Measurements from ENCODE around the gene SAMD15.
"Not testable (repeated sequence)": the region's sequence is repeated elsewhere in the genome, so short reads cannot be mapped to it uniquely, and the experiment has no call there.

SAMD15 gene

GRCh38 chr14:77376771-77377501, at the start of gene SAMD15, which contains the start of gene TMED8:
Gene SAMD15 (plus strand): TSS chr14:77377379. CDS start chr14:77377419, 40 bp downstream.
Gene TMED8 (minus strand): TSS chr14:77377094. CDS start chr14:77377053, 41 bp downstream.
- DNase-seq: peak; percentile 82

DNA sequence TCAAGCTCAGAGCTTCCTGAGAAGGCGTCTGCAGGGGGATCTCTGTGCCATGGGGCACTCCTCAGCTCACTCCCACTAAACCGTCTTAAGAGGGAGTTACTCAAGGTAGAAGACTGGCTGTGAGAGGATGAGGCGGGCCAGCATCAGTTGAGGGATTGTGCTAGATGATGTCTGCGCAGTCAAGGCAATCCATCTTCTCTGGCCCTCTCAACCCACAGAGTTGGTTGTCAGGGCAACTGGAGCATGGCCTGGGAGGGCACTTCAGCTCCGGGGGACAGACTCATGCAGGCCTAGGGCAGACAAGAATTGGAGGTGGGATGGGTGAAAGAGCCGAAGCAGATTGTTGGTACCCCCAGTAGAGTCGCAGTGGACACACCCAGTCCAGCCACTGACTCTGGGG, 47.3 kb upstream of the SAMD15 start:
- DNase-seq: no peak

DNA sequence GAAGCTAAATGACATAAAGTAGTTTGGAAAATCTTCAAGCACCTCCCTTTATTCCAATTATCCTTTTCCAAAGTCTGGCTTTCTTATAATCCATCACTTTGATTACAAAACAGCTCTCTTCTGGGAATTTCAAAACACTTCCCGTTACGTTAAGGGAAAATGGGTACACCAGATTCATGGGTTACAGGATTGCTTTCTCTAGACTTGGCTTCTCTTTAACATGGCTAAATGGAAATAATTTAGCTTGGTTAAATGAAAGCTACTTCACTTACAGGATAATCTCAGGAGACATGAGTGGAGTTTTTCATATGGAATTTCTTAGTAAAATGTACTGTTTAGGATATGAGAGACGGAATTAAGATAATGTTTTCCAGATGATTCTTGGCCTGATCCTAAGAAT, 41.6 kb upstream of the SAMD15 start:
- DNase-seq: no peak

- not testable (repeated sequence) for DNase-seq
Observed at GRCh38 chr14:77337255-77337654, 39.9 kb upstream of the SAMD15 start.

GRCh38 chr14:77337880-77338279, 39.3 kb upstream of the SAMD15 start:
- no peak for DNase-seq

DNA sequence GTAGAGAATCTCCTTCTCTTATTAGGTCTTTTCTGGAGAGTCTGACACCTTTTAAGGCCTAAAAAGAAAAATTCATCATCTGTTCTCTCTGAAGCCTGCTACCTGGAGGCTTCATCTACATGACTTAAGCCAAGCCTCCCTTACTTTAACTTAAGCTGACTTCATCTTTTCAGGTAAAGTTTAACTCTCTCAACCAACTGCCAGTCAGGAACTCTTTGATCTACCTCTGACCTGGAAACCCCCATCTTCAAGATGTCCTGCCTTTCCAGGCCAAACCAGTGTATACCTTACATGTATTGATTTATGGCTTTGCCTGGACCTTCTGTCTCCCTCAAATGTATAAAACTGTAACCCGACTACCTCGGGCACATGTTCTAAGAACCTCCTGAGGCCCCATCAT, 38.9 kb upstream of the SAMD15 start:
- DNase-seq: no peak

DNA sequence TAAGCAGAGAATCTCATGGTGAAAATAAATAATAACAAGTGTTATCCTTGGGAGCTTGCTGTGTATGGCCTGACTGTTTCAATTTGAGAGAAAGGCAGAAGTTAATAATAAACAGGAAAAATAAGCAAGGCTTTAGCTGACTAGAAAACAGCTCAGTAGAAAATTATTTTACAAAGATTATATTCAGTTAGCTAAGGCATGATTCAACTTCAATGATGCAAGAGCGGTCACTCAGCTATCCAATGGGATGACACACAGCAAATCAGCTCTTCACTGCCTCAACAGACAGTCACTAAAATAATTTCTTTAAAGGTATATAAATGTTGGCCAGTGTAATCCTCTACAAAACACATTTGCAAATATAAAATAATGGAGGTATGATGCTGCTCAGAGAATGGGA, 37.8 kb upstream of the SAMD15 start:
- no peak for DNase-seq

DNA sequence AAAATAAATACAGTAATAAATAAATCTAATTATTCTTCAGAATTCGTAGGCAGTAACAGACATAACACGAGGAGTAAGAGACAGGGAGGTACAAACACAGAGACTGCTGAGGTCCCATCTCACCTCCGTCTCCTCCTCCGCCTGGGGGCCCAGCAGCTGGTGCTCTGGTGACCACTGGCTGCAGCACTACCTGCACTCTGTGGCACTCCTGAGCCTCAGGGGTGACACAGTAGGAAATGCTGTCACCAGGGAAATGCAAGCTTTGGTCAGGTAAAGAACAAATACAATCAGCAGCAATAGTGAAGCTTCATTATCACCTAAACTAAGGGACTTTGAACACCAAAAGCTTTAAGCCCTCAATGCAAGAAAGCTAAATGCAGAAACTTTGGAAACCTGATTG, 36.8 kb upstream of the SAMD15 start:
- no peak for DNase-seq

GRCh38 chr14:77342726-77343397, 34.3 kb upstream of the SAMD15 start:
- no peak for DNase-seq

GRCh38 chr14:77343662-77344061, 33.5 kb upstream of the SAMD15 start:
- DNase-seq: no peak

GRCh38 chr14:77344377-77344996, 32.7 kb upstream of the SAMD15 start:
- DNase-seq: no peak

DNA sequence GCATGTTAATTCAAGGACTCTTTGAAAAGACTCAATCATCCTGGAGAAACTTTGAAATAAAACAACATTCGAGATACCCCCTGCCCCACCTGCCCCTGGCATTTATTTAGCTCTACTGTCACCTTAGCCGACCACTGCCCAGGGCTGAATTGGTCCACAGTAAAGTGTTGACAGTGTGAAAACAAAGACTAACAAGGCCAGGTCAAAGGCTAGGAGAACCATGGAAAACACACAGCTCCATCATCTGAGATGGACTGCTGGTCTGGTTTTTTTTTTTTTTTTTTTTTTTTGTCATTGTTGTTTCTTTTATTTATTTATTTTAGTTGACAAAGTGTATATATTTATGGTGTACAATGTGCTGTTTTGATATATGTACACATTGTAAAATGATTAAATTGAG, 30.7 kb upstream of the SAMD15 start:
- DNase-seq: no peak

DNA sequence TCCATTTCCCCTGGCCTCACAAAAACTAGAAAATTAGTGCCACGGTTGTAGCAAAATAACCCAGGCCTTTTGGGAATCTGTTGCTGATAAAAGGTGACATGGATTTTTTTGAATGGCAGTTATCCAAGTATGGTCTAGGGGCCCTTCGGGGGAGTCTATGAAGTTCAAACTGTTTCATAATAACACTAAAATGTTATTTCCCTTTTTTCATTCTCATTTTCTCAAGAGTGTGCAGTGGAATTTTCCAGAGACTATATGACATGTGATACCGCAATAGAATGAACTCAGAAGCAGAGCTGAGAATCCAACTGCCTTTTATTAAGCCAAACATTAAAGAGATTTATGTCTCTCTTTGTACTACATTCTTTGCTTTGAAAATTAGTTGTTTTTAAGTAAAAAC, 29.4 kb upstream of the SAMD15 start:
- DNase-seq: no peak

- no peak for DNase-seq
Observed at GRCh38 chr14:77353469-77354141, 23.6 kb upstream of the SAMD15 start.

DNA sequence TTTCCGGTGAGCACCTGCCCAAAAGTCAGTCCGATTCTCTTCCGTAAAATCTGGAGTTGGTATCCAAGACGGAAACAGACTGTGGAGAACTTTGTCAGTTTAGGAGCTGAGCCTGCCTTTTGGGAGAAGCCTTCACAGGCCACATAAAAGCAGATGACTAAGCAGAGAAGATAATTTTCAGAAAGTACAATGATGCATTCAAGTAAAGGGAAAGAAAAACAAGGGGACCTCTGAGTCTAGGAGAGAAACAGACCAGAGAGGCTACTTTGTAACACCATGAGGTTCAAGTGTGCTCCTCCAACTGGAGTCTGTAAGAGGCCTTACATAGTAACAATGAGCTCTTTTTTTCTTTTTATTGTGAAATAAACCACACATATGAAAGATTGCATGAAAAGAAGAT, 21.4 kb upstream of the SAMD15 start:
- DNase-seq: no peak

- no peak for DNase-seq
Observed at GRCh38 chr14:77356899-77357298, 20.3 kb upstream of the SAMD15 start.

DNA sequence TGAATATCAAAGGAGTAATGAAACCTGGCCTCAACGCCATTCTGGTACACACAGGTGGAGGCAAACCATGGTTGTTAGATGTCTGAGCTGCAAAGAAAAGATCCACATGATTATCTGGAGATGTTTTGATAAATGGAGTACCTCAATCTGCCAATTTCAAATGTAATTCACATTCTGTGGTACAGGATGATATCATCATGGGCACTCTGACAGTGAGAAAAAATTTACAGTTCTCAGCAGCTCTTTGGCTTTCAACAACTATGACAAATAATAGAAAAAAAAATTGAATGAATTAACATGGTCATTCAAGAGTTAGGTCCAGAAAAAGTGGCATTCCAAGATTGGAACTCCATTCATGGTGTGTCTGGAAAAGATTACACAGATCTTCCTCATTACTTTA, 17.6 kb upstream of the SAMD15 start:
- no peak for DNase-seq

DNA sequence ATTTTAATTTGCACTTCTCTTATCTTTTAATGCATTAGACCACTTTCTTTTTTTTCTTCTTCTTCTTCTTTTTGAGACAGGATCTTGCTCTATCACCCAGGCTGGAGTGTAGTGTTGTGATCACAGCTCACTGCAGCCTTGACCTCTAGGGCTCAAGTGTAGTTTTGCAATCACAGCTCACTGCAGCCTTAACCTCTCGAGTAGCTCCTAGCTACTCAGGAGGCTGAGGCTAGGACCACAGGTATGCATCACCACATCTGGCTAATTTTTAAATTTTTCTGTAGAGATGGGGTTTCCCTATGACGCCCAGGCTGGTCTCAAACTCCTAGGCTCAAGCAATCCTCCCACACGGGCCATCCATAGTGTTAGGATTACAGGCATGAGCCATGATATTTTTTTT, 13.0 kb upstream of the SAMD15 start:
- no peak for DNase-seq

DNA sequence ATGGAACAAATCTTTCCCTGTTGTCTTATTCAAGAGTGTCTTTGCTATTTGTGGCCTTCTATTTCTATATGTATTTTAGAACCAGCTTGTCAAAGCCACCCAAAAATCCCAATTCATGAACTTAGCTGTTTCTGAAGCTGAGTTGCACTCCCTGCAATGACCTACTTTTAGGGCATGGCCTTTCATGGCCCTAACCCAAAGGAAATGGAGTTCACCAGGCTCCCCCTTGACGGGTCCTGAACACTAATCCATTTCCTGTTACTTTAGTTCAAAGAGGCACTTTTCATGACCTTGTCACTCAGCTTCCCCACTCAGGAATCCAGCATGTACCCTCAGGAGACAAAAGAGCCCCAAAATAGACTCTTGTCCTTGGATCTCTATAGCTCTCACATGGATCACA, 7.9 kb upstream of the SAMD15 start:
- DNase-seq: no peak

DNA sequence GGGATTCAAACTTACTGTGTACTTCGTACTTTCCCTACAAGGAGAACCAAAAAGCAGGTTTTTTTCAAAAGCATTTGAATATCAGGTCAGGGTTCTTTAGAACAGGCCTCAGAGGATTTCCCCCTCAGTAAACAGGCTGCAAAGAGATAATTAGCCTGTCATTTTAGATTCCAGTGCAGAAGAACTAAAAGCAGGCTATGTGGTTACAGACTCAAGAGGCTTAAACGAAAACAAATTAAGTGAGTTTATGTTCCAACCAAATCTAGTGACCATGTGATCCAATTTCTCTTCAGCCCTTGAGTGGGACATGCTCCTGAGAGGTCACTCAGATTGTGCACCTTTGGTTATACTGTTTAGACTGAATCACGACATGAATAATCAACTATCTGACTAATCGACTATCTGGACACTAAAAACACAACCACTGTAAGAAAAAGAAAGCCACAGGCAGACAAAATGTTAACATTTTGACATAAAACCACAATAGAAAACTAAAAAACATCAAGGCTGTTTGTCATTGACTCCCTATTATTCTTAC, 4.8 kb upstream of the SAMD15 start:
- DNase-seq: no peak

GRCh38 chr14:77375164-77375950, 1.8 kb upstream of the SAMD15 start:
- no peak for DNase-seq

- DNase-seq: peak; percentile 37
Observed at GRCh38 chr14:77375973-77376770, 1.0 kb upstream of the SAMD15 start.

Data from NCI-H1092 treated with DMSO at 0.1 percent for 48 hours (cell line).